CD4-positive, alpha-beta T cell treated with Interleukin-21 for 1 hour (primary cell): ENCODE results near the gene KHSRP.

Experiments
- DNase-seq: peaks from one replicate; pipeline ENCODE4 v3.0.0-alpha.2; 2020

KHSRP gene

DNA sequence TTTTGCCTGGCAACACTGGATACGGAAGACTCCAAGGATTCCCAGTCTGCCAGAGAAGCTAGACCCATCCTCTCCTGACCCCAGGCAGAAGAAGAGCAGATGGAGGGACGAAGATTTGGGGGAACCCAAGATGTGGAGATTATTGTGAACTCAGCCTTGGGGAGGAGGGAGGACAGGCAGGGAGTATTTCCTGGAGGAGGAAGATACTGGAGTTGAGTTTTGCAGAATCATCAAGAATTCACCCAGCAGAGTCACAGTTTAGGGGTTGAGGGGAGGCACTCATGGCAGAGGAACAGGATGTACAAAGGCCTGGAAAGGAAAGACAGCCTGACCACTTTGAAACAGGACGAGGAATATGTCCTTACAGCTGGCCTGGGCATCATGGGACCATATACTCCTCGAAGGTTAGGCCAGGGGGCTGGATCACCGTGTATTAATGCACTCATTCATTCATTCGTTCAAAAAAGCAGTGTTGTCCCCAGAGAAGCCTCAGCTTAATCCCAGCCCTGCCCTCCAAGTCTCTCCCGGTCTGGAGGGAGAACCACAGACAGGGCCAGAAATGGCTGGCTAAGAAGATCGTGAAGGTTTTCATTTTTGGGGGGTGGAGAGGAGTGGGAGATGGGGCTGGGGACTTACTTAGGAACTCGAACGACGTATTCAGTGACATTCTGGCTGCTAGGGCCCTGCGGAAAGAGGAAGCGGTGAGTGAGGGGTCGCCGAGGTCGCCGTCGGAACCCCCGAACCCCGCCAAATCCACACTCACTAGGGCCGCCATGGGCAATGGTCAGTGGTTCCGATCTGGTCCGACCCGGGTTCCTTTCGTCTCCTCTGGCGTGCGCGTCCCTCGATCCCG is 32.2 kb downstream of the KHSRP start:
- peak; percentile 3 for DNase-seq

DNA sequence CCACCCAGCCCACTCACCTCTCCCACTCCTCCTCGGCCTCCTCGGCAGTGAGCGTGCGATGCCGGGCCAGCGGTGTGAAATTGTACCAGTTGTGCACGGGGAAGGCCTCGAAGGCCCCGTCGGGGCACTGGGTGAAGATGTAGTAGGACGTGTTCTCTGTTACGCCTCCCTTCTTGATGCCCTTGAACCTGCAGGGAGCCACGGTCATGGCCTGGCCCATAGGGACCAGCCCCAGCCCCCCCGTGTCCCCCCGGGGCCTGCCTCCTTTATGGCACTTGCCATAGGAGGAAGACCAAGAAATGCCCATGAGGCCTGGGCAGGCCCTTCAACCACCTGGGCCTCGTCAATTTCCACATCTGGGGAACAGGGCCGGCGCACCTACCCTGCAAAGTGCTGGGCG is 37.2 kb downstream of the KHSRP start:
- no peak for DNase-seq

- no peak for DNase-seq
Measured at GRCh38 chr19:6384381-6384780, 40.2 kb downstream of the KHSRP start.

DNA sequence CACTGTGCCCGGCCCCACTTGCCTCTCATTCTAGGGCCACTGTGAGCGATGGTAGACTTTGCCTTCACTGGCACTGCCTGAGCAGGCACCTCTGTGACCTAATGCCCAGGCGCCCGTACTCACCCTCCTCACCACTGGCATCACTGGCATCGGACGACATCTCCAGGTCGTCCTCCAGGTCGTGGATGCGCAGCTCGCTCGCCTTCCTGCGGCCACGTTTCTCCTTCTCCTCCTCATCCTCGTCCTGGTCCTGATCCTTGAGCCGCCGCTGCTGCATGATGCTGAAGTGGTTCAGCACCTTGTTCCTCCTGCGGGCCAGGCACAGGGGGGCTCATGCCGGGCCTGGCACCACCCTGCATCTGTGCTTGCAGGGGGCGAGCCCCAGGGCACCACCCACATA is 41.4 kb downstream of the KHSRP start:
- no peak for DNase-seq

GRCh38 chr19:6381030-6381750 is 43.4 kb downstream of the KHSRP start:
- no peak for DNase-seq

- no peak for DNase-seq
Measured at GRCh38 chr19:6379744-6380143, 44.9 kb downstream of the KHSRP start.

- DNase-seq, result no peak
Measured at GRCh38 chr19:6378486-6378885, 46.1 kb downstream of the KHSRP start.

DNA sequence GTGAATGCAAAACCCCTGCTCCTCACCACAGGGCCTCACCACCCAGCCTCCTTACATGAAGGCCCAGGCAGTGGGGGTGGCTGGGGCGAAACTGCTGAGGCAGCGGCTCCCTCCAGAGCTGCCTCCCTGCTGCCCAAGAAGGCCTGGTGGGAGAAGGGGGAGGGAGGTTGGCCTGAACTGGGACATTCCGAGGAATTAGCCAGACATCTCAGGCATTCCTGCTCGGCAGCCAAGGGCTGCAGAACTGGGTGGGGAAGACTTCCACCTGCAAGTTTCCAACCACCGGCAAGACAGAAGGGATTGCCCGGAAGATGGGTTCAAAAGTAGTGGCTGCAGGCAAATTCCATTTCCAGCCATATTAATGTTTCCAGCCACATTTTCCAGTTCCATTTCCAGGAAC is 46.6 kb downstream of the KHSRP start:
- no peak for DNase-seq

- DNase-seq, result no peak
Measured at GRCh38 chr19:6376512-6377190, 48.0 kb downstream of the KHSRP start.

DNA sequence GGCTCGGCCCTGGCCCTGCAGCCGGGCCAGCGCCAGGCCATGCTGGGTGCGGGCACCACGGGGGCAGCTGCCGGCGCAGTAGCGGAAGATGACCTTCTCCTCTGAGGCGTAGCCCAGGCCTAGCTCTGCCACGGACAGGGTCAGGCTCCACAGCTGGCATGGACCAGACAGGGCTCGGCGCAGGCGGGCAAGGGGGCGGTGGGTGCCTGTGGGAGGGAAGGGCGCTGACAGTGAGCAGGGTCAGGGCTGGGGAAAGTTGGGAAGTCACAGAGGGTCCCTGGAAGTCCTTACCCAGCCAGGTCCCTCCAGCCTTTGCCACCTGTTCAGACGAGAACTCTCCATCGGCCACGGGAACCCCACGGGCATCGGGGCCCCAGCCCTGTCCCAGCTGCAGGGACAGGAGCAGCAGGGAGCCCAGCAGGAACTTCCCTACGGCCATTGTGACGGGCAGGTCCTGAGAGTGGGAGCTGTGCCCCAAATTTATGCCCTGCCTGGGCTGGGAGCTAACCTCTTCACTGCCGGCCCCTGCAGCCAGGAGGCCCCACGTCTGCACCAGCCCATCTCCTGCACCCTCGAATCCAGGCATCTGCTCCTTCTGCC is 49.1 kb downstream of the KHSRP start, which contains the start of gene PSPN:
TSS of gene PSPN (minus strand) at position 523 of the 600 bp plus-strand sequence. CDS start at position 439, 84 bp downstream.
- no peak for DNase-seq

DNA sequence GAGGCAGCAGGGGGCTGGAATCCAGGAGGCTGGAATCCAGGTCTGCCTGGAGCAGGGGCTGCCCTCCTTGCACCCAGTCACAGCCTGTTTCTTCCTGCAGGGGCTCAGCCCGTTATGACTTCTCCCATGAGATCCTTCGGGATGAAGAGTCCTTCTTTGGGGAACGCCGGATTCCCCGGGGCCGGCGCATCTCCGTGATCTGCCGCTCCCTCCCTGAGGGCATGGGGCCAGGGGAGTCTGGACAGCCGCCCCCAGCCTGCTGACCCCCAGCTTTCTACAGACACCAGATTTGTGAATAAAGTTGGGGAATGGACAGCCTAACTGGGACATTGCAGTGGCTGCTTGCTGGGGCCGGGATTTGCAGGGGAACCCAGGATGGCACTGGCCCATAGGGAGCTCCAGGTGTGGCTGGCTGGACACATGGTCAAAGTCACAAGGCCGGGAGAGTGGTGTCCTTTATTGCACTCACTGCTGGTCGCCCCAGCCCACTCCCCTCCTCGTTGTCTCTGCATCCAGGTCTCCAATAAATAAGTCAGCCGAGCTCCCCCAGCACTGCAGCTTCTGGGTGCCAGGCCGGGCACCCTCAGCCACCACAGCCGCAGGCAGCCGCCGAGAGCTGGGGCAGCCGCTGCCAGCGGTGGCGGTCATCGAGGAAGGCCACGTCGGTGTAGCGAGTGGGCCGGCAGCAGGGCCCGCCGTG is 49.8 kb downstream of the KHSRP start:
- DNase-seq, result no peak

DNA sequence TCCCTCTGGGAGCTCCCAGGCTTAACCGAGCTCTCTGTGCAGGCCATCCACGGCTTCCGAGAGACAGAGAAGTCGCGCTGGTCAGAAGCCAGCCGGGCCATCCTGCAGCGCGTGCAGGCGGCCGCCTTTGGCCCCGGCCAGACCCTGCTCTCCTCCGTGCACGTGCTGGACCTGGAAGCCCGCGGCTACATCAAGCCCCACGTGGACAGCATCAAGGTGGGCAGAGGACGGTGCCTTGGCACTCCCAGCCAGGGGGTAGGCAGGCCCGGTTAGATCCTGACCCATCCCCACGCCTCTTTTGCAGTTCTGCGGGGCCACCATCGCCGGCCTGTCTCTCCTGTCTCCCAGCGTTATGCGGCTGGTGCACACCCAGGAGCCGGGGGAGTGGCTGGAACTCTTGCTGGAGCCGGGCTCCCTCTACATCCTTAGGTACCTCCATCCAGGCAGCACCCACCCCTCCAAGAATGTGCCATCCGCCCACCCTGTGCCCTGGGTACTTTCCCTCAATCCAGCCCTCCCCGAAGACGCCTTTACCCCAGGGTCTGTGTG is 50.4 kb downstream of the KHSRP start:
- DNase-seq, result no peak

- DNase-seq, result no peak
Measured at GRCh38 chr19:6373813-6374108, 50.9 kb downstream of the KHSRP start.

DNA sequence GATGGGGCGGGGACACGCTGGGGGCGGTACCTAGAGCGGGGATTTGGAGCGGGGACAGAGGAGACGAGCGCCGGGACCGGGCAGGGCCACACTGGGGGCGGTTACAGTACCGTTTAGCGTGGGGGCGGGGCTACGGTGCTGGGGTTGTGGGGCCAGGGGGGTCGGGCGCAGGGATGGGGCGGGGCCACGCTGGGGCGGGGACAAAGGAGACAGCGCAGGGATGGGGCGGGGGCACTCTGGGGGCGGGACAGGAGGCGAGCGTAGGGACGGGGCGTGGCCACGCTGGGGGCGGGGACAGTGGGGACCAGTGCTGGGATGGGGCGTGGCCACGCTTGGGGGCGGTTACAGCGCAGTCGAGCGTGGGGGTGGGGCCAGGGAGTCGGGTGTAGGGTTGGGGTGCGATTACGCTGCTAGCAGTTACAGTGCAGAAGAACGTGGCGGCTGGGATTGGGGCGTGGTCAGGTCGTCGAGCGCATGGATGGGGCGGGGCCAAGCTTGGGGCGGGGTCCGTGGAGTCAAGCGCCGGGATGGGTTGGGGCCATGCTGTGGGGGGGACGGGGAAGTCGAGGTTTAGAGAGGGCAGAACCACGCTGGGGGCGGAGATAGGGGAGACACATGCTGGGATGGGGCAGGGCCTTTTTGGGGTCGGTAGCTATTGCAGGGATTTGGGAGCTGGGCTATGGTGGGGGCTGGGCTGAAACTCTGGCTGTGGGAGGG is 51.4 kb downstream of the KHSRP start:
- DNase-seq, result peak; percentile 98

DNA sequence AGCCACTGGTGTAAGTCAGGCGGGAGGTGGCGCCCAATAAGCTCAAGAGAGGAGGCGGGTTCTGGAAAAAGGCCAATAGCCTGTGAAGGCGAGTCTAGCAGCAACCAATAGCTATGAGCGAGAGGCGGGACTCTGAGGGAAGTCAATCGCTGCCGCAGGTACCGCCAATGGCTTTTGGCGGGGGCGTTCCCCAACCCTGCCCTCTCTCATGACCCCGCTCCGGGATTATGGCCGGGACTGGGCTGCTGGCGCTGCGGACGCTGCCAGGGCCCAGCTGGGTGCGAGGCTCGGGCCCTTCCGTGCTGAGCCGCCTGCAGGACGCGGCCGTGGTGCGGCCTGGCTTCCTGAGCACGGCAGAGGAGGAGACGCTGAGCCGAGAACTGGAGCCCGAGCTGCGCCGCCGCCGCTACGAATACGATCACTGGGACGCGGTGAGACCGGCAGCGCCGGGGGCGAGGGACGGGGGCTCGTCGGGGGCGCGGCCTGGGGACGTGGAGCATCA is 52.0 kb downstream of the KHSRP start, which contains the start of gene ALKBH7:
TSS of gene ALKBH7 (plus strand) at position 201 of the 502 bp plus-strand sequence. CDS start at position 228, 27 bp downstream.
- DNase-seq, result peak; percentile 99

- no peak for DNase-seq
Measured at GRCh38 chr19:6364353-6364752, 60.3 kb downstream of the KHSRP start.
